ENCODE results near the gene RASA4B.
"Not testable (repeated sequence)": the region's sequence is repeated elsewhere in the genome, so short reads cannot be mapped to it uniquely, and the experiment has no call there.

RASA4B gene

DNA sequence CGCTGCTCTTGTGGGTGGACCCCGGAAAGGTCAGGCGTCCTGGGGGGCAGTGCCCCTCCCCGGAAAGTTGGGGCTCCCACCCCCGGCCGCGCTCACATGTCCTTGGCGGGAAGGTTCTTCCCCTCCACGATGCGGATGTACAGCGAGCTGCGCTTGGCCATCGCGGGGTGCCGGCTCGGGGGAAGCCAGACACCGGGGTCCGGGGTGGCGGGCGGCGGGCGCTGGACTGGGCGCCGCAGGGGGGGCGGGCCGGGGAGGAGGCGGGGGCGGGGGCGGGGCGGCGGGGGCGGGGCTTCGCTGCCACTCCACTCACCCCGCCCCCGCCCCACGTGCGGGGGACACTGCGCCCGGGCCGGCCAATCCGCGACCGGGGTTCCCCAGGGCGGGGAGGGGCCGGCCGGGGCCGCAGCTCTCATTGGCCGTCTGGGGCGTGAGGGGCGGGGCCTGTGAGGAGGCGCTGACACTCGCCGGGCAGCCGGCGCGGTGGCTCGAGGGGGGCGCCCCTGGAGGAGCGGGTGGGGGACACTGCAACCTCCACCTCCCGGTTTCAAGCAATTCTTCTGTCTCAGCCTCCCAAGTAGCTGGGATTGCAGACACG, at the start of gene RASA4B:
RASA4B (minus strand) TSS at position 228 of the 598 bp plus-strand sequence; CDS start at position 161, 67 bp downstream.
- H3K4me1 ChIP-seq (ENCODE audit: insufficient read depth, low read length, severe bottlenecking); H4K20me1 ChIP-seq (ENCODE audit: insufficient read depth, low read length); H3K36me3 ChIP-seq (ENCODE audit: insufficient read depth, low read length); H3K9ac ChIP-seq (ENCODE audit: low read length); H2AFZ ChIP-seq (ENCODE audit: low read length); H3F3A ChIP-seq (ENCODE audit: insufficient read depth, low read length); H3K27me3 ChIP-seq (ENCODE audit: insufficient read depth, low read length); H3K9me2 ChIP-seq (ENCODE audit: low read depth, low read length); H3K4me2 ChIP-seq (ENCODE audit: low read length); H3K79me2 ChIP-seq (ENCODE audit: insufficient read depth, low read length); H3K27ac ChIP-seq (ENCODE audit: low read depth, low read length, poor library complexity, severe bottlenecking); H3K9me3 ChIP-seq (ENCODE audit: low read length): not testable (repeated sequence)
- peak within 1 kb of the TSS; percentile 42 for H3K4me3 ChIP-seq (ENCODE audit: low read depth, low read length, poor library complexity, severe bottlenecking)

- not testable (repeated sequence) for H3K9ac ChIP-seq (ENCODE audit: low read length); H3K27me3 ChIP-seq (ENCODE audit: insufficient read depth, low read length)
These were observed 33.3 kb upstream of the RASA4B start, which contains the start of gene SPDYE2 for GRCh38 chr7:102550808-102551422. Gene SPDYE2 (plus strand): TSS chr7:102551226. CDS start chr7:102553256, 2,030 bp downstream.

GRCh38 chr7:102546353-102546752, 28.8 kb upstream of the RASA4B start:
- not testable (repeated sequence) for H3K27me3 ChIP-seq (ENCODE audit: insufficient read depth, low read length); H3K4me2 ChIP-seq (ENCODE audit: low read length); H2AFZ ChIP-seq (ENCODE audit: low read length); H3K79me2 ChIP-seq (ENCODE audit: insufficient read depth, low read length); H3K36me3 ChIP-seq (ENCODE audit: insufficient read depth, low read length); H3K9me3 ChIP-seq (ENCODE audit: low read length); H3K4me3 ChIP-seq (ENCODE audit: low read depth, low read length, poor library complexity, severe bottlenecking); H3K9ac ChIP-seq (ENCODE audit: low read length); H3F3A ChIP-seq (ENCODE audit: insufficient read depth, low read length); H3K4me1 ChIP-seq (ENCODE audit: insufficient read depth, low read length, severe bottlenecking); H3K9me2 ChIP-seq (ENCODE audit: low read depth, low read length); H3K27ac ChIP-seq (ENCODE audit: low read depth, low read length, poor library complexity, severe bottlenecking); H4K20me1 ChIP-seq (ENCODE audit: insufficient read depth, low read length)

More at GRCh38 chr7:102550808-102551422, 33.3 kb upstream of the RASA4B start, which contains the start of gene SPDYE2:
- not testable (repeated sequence) for H3K27ac ChIP-seq (ENCODE audit: low read depth, low read length, poor library complexity, severe bottlenecking); H3K4me1 ChIP-seq (ENCODE audit: insufficient read depth, low read length, severe bottlenecking); H3K4me3 ChIP-seq (ENCODE audit: low read depth, low read length, poor library complexity, severe bottlenecking); H3K9me3 ChIP-seq (ENCODE audit: low read length); H4K20me1 ChIP-seq (ENCODE audit: insufficient read depth, low read length); H3K9me2 ChIP-seq (ENCODE audit: low read depth, low read length); H3K36me3 ChIP-seq (ENCODE audit: insufficient read depth, low read length); H3K4me2 ChIP-seq (ENCODE audit: low read length); H3K79me2 ChIP-seq (ENCODE audit: insufficient read depth, low read length); H3F3A ChIP-seq (ENCODE audit: insufficient read depth, low read length); H2AFZ ChIP-seq (ENCODE audit: low read length)

- not testable (repeated sequence) for H3K9me3 ChIP-seq (ENCODE audit: low read length); H3K36me3 ChIP-seq (ENCODE audit: insufficient read depth, low read length); H3K27ac ChIP-seq (ENCODE audit: low read depth, low read length, poor library complexity, severe bottlenecking); H3K79me2 ChIP-seq (ENCODE audit: insufficient read depth, low read length); H3K4me2 ChIP-seq (ENCODE audit: low read length); H3K4me3 ChIP-seq (ENCODE audit: low read depth, low read length, poor library complexity, severe bottlenecking); H2AFZ ChIP-seq (ENCODE audit: low read length); H3K27me3 ChIP-seq (ENCODE audit: insufficient read depth, low read length); H3F3A ChIP-seq (ENCODE audit: insufficient read depth, low read length); H3K9me2 ChIP-seq (ENCODE audit: low read depth, low read length); H3K4me1 ChIP-seq (ENCODE audit: insufficient read depth, low read length, severe bottlenecking); H4K20me1 ChIP-seq (ENCODE audit: insufficient read depth, low read length); H3K9ac ChIP-seq (ENCODE audit: low read length)
These were observed 27.7 kb upstream of the RASA4B start for GRCh38 chr7:102545288-102545687.

- H2AFZ ChIP-seq (ENCODE audit: low read length); H3K27ac ChIP-seq (ENCODE audit: low read depth, low read length, poor library complexity, severe bottlenecking); H3K4me2 ChIP-seq (ENCODE audit: low read length); H3K27me3 ChIP-seq (ENCODE audit: insufficient read depth, low read length); H3K9me2 ChIP-seq (ENCODE audit: low read depth, low read length); H3K4me3 ChIP-seq (ENCODE audit: low read depth, low read length, poor library complexity, severe bottlenecking); H3K9ac ChIP-seq (ENCODE audit: low read length); H3K79me2 ChIP-seq (ENCODE audit: insufficient read depth, low read length); H3K4me1 ChIP-seq (ENCODE audit: insufficient read depth, low read length, severe bottlenecking); H4K20me1 ChIP-seq (ENCODE audit: insufficient read depth, low read length); H3K9me3 ChIP-seq (ENCODE audit: low read length); H3F3A ChIP-seq (ENCODE audit: insufficient read depth, low read length); H3K36me3 ChIP-seq (ENCODE audit: insufficient read depth, low read length): not testable (repeated sequence)
These were observed 26.8 kb upstream of the RASA4B start for GRCh38 chr7:102544372-102544771.

GRCh38 chr7:102543596-102543995, 26.0 kb upstream of the RASA4B start, which contains the start of gene UPK3BL2:
Gene UPK3BL2 (minus strand): TSS chr7:102543696. CDS start chr7:102543636, 60 bp downstream.
- not testable (repeated sequence) for H3K9ac ChIP-seq (ENCODE audit: low read length)

DNA sequence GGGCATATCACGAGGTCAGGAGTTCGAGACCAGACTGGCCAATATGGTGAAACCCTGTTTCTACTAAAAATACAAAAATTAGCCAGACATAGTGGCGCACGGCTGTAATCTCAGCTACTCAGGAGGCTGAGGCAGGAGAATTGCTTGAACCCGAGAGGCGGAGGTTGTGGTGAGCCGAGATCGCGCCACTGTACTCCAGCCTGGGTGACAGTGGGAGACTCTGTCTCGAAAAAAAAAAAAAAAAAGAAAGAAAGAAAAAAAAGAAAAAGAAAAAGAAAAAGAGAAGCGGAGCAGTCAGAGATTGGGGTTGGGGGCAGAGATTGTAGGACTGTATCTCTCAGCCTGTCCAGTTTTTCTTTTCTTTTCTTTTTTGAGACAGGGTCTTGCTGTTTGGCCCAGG, 25.2 kb upstream of the RASA4B start:
- not testable (repeated sequence) for H3K9ac ChIP-seq (ENCODE audit: low read length); H3K79me2 ChIP-seq (ENCODE audit: insufficient read depth, low read length); H3F3A ChIP-seq (ENCODE audit: insufficient read depth, low read length); H3K9me3 ChIP-seq (ENCODE audit: low read length); H3K4me3 ChIP-seq (ENCODE audit: low read depth, low read length, poor library complexity, severe bottlenecking); H3K27ac ChIP-seq (ENCODE audit: low read depth, low read length, poor library complexity, severe bottlenecking); H3K4me1 ChIP-seq (ENCODE audit: insufficient read depth, low read length, severe bottlenecking); H2AFZ ChIP-seq (ENCODE audit: low read length); H3K36me3 ChIP-seq (ENCODE audit: insufficient read depth, low read length); H4K20me1 ChIP-seq (ENCODE audit: insufficient read depth, low read length); H3K4me2 ChIP-seq (ENCODE audit: low read length); H3K27me3 ChIP-seq (ENCODE audit: insufficient read depth, low read length); H3K9me2 ChIP-seq (ENCODE audit: low read depth, low read length)

More at GRCh38 chr7:102543596-102543995, 26.0 kb upstream of the RASA4B start, which contains the start of gene UPK3BL2:
- not testable (repeated sequence) for H3K9me2 ChIP-seq (ENCODE audit: low read depth, low read length); H3K4me1 ChIP-seq (ENCODE audit: insufficient read depth, low read length, severe bottlenecking); H3K79me2 ChIP-seq (ENCODE audit: insufficient read depth, low read length); H3K4me3 ChIP-seq (ENCODE audit: low read depth, low read length, poor library complexity, severe bottlenecking); H3K36me3 ChIP-seq (ENCODE audit: insufficient read depth, low read length); H4K20me1 ChIP-seq (ENCODE audit: insufficient read depth, low read length); H3K4me2 ChIP-seq (ENCODE audit: low read length); H3K9me3 ChIP-seq (ENCODE audit: low read length); H2AFZ ChIP-seq (ENCODE audit: low read length); H3K27me3 ChIP-seq (ENCODE audit: insufficient read depth, low read length); H3K27ac ChIP-seq (ENCODE audit: low read depth, low read length, poor library complexity, severe bottlenecking); H3F3A ChIP-seq (ENCODE audit: insufficient read depth, low read length)
